ENCODE results near the gene BATF2. TPM values are rescaled to one million over a fixed set of nuclear protein-coding genes. Genes with fewer than 3 reads are reported as not detected.
"Not testable (repeated sequence)": the region's sequence is repeated elsewhere in the genome, so short reads cannot be mapped to it uniquely, and the experiment has no call there.

The BATF2 gene
- polyA plus RNA-seq, 2 of the 4 experiments (the other 2 are of a cell fraction): 0.21 to 0.67 TPM

- TF ChIP-seq MAFK (IDR thresholded peaks at IDR 0.05; ENCODE audit: partially characterized antibody) (peak; percentile 65), SMC3 (IDR thresholded peaks at IDR 0.05) (no peak)
- FAIRE-seq (no peak), ATAC-seq (no peak), DNase-seq (ENCODE audit: low read depth in 1 of 2, low spot score in 1 of 2) (no peak)
- ChIA-PET CTCF (interaction anchor here (1.5 to 1.7 kb wide), 2 partner anchors 13 to 96 kb away, joined by 4 to 6 read pairs; no protein-coding TSS in a partner anchor), POLR2A (no interaction called here)
- Histone ChIP-seq H3K4me2 (no peak overlapping the region), H3K4me3 (no peak overlapping the region), H3K9me3 (no peaks in the 10 kb centered on the region), H3K4me1 (no peaks in the 10 kb centered on the region), H3K27ac (no peak overlapping the region)
- 66% methylated on average over 15 of the region's 15 CpGs for WGBS (ENCODE audit: missing lambda C conversion rate)
Measured at GRCh38 chr11:64990222-64990923, 6.4 kb downstream of the BATF2 start.

GRCh38 chr11:64989416-64989815 lies 7.4 kb downstream of the BATF2 start:
- ATAC-seq (peak in 1 of 2 experiments; percentile 23; a peak in 3 of 6 replicates), FAIRE-seq (no peak), DNase-seq (ENCODE audit: low read depth in 1 of 2, low spot score in 1 of 2) (no peak)
- no peak overlapping the region for H3K4me3 ChIP-seq
- no peak for TF ChIP-seq NFE2L2 (conservative IDR thresholded peaks at IDR 0.05; ENCODE audit: low read length)
- no peak for TF ChIP-seq JUNB (IDR thresholded peaks at IDR 0.05)
- TF ChIP-seq PHF8 (IDR thresholded peaks at IDR 0.05; ENCODE audit: borderline replicate concordance, low read depth): no peak
- no peak for TF ChIP-seq HOXB5 (CRISPR knock-in tag; IDR thresholded peaks at IDR 0.05)
- TF ChIP-seq ELK1 (IDR thresholded peaks at IDR 0.05; ENCODE audit: low read depth, low read length): no peak
- TF ChIP-seq NR3C1 (IDR thresholded peaks at IDR 0.05): no peak
- no peak for TF ChIP-seq FOSB (CRISPR knock-in tag; IDR thresholded peaks at IDR 0.05)
- H3K27ac ChIP-seq: no peak overlapping the region
- ChIA-PET CTCF (interaction anchor here (1.1 to 1.7 kb wide), 5 partner anchors 12 to 143 kb away, joined by 3 to 8 read pairs (median 4); partner anchors contain the start of genes ARL2 and PPP2R5B), POLR2A (no interaction called here)
- no peak overlapping the region for H3K4me2 ChIP-seq
- no peaks in the 10 kb centered on the region for H3K9me3 ChIP-seq
- WGBS (ENCODE audit: missing lambda C conversion rate): 78% methylated on average over 12 of the region's 13 CpGs
- H3K4me1 ChIP-seq: no peaks in the 10 kb centered on the region

GRCh38 chr11:64987998-64988854 lies 8.5 kb downstream of the BATF2 start:
- ChIA-PET CTCF (interaction anchor here (0.9 to 1.7 kb wide), 6 partner anchors 8 to 142 kb away, joined by 3 to 8 read pairs (median 4); partner anchors contain the start of genes ARL2, BATF2 and GPHA2), POLR2A (no interaction called here)
- FAIRE-seq: no peak
- DNase-seq (ENCODE audit: low read depth in 1 of 2, low spot score in 1 of 2): no peak
- no peak overlapping the region for H3K4me3 ChIP-seq
- H3K9me3 ChIP-seq: no peaks in the 10 kb centered on the region
- H3K4me2 ChIP-seq: no peak overlapping the region
- 80% methylated on average over 6 of the region's 6 CpGs for WGBS (ENCODE audit: missing lambda C conversion rate)
- no peak for TF ChIP-seq RARB (CRISPR knock-in tag; IDR thresholded peaks at IDR 0.05)
- TF ChIP-seq HOXB5 (CRISPR knock-in tag; IDR thresholded peaks at IDR 0.05): no peak
- TF ChIP-seq CTCF (IDR thresholded peaks at IDR 0.05): no peak
- no peak for TF ChIP-seq RFX5 (IDR thresholded peaks at IDR 0.05)
- TF ChIP-seq ELK1 (IDR thresholded peaks at IDR 0.05; ENCODE audit: low read depth, low read length): no peak
- no peak overlapping the region for H3K27ac ChIP-seq
- ATAC-seq: no peak
- no peaks in the 10 kb centered on the region for H3K4me1 ChIP-seq

GRCh38 chr11:64983339-64983738 lies 13.4 kb downstream of the BATF2 start:
- H3K4me2 ChIP-seq; H3K9me3 ChIP-seq; H3K4me3 ChIP-seq; DNase-seq (ENCODE audit: low read depth in 1 of 2, low spot score in 1 of 2); ATAC-seq; FAIRE-seq; H3K27ac ChIP-seq; POLR2A ChIA-PET; H3K4me1 ChIP-seq: not testable (repeated sequence)
- CTCF ChIA-PET: interaction anchor here (0.8 to 1.4 kb wide), 3 partner anchors 10 to 31 kb away, joined by 3 to 5 read pairs (median 3); partner anchors contain the start of gene ARL2
- WGBS (ENCODE audit: missing lambda C conversion rate): 73% methylated on average over 5 of the region's 5 CpGs

Measured in A549 (cell line).